ENCODE data around the gene ABCA13.

ABCA13 gene

GRCh38 chr7:48438206-48438605 lies 266.9 kb downstream of the ABCA13 start:
- DNase-seq: no peak

- no peak for DNase-seq
Measured at GRCh38 chr7:48441848-48442492, 270.7 kb downstream of the ABCA13 start.

GRCh38 chr7:48443051-48443450 lies 271.8 kb downstream of the ABCA13 start:
- no peak for DNase-seq

- DNase-seq: no peak
Measured at GRCh38 chr7:48446721-48447120, 275.5 kb downstream of the ABCA13 start.

GRCh38 chr7:48452218-48452617 lies 281.0 kb downstream of the ABCA13 start:
- DNase-seq: no peak

GRCh38 chr7:48454750-48455192 lies 283.5 kb downstream of the ABCA13 start:
- DNase-seq: no peak

GRCh38 chr7:48455363-48455762 lies 284.1 kb downstream of the ABCA13 start:
- no peak for DNase-seq

- no peak for DNase-seq
Measured at GRCh38 chr7:48458701-48459524, 287.7 kb downstream of the ABCA13 start.

- no peak for DNase-seq
Measured at GRCh38 chr7:48466713-48467112, 295.5 kb downstream of the ABCA13 start.

GRCh38 chr7:48471196-48471595 lies 299.9 kb downstream of the ABCA13 start:
- DNase-seq: no peak

- no peak for DNase-seq
Measured at GRCh38 chr7:48472640-48473039, 301.4 kb downstream of the ABCA13 start.

- DNase-seq: no peak
Measured at GRCh38 chr7:48473205-48473865, 302.1 kb downstream of the ABCA13 start.

GRCh38 chr7:48481235-48481634 lies 310.0 kb downstream of the ABCA13 start:
- no peak for DNase-seq

GRCh38 chr7:48497521-48497920 lies 326.3 kb downstream of the ABCA13 start:
- no peak for DNase-seq

GRCh38 chr7:48502021-48502420 lies 330.8 kb downstream of the ABCA13 start:
- DNase-seq: no peak

GRCh38 chr7:48505051-48505450 lies 333.8 kb downstream of the ABCA13 start:
- DNase-seq: no peak

GRCh38 chr7:48505466-48505865 lies 334.2 kb downstream of the ABCA13 start:
- DNase-seq: no peak

- DNase-seq: no peak
Measured at GRCh38 chr7:48506569-48506968, 335.3 kb downstream of the ABCA13 start.

GRCh38 chr7:48511080-48511479 lies 339.8 kb downstream of the ABCA13 start:
- no peak for DNase-seq

- DNase-seq: no peak
Measured at GRCh38 chr7:48512892-48513291, 341.6 kb downstream of the ABCA13 start.

GRCh38 chr7:48515171-48515570 lies 343.9 kb downstream of the ABCA13 start:
- no peak for DNase-seq

GRCh38 chr7:48518092-48518491 lies 346.8 kb downstream of the ABCA13 start:
- DNase-seq: no peak

- DNase-seq: no peak
Measured at GRCh38 chr7:48522692-48523091, 351.4 kb downstream of the ABCA13 start.

Data from NCI-H2227 treated with DMSO at 0.1 percent for 48 hours (cell line).